ENCODE measurements around the gene RPAP2.

DNA sequence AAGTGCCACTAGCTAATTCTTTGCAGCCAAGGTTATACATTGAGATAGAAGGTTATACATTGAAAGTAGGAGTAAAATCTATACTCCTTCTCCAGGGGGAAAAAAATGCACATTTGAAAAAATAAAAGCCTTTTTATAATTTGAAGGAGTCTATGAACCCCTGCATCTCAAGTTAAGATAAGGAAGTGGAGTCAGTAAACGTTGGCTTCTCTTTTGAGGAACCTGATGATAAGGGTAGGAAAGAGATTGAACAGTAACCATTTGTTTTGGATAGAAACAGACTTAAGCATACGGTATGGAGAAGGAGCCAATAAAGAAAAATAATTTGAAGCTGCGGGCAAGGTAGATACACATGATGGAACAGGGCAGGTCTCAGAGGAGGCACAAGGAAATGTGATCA, 64.1 kb downstream of the RPAP2 start:
- TF ChIP-seq, protein P1, sequence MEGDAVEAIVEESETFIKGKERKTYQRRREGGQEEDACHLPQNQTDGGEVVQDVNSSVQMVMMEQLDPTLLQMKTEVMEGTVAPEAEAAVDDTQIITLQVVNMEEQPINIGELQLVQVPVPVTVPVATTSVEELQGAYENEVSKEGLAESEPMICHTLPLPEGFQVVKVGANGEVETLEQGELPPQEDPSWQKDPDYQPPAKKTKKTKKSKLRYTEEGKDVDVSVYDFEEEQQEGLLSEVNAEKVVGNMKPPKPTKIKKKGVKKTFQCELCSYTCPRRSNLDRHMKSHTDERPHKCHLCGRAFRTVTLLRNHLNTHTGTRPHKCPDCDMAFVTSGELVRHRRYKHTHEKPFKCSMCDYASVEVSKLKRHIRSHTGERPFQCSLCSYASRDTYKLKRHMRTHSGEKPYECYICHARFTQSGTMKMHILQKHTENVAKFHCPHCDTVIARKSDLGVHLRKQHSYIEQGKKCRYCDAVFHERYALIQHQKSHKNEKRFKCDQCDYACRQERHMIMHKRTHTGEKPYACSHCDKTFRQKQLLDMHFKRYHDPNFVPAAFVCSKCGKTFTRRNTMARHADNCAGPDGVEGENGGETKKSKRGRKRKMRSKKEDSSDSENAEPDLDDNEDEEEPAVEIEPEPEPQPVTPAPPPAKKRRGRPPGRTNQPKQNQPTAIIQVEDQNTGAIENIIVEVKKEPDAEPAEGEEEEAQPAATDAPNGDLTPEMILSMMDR (IDR thresholded peaks at IDR 0.05) = no peak
- TF ChIP-seq POLR2A (IDR thresholded peaks at IDR 0.05) = no peak
- TF ChIP-seq EP300 (IDR thresholded peaks at IDR 0.05; ENCODE audit: low read depth) = no peak
- no peak for TF ChIP-seq POLR2AphosphoS5 (IDR thresholded peaks at IDR 0.05)

Data from transverse colon (tissue), 4 donors.